ENCODE results near the gene CCR7. TPM values are rescaled to one million over a fixed set of nuclear protein-coding genes. Genes with fewer than 3 reads are reported as not detected.

Gene CCR7
- total RNA-seq, 1 donor from 2014 or later = not detected

- DNase-seq (ENCODE audit: low spot score) = peak; percentile 30
Measured at GRCh38 chr17:40516581-40517285, 48.5 kb downstream of the CCR7 start.

DNA sequence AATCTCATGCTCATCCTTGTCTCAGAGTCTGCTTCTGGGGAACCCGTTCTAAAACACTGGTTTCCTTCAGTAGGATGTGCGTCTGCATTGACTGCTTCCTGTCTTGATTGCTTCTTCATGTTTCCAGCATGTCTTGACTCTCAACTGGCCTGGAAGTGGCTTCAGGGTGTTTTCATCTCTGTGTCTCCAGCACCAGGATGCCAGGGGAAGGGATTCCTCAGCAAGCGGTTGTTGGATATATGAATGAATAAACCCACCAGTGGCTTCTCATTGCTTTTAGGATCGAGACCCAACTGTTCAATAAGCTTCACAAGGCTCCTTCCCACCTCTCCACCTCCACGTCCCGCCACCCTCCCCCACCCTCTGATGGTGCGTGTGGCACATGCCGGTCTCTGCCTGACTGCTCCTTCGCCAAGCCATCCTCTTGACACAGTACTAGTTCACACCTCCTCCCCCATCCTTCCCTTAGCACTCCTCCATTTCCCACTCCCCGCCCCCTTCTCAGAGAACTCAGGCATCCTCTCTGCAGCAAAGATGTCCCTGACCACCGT lies 49.7 kb downstream of the CCR7 start:
- no peak for DNase-seq (ENCODE audit: low spot score)

GRCh38 chr17:40515011-40515410 lies 50.3 kb downstream of the CCR7 start:
- DNase-seq (ENCODE audit: low spot score) = no peak

GRCh38 chr17:40514013-40514875 lies 51.0 kb downstream of the CCR7 start:
- no peak for DNase-seq (ENCODE audit: low spot score)

DNA sequence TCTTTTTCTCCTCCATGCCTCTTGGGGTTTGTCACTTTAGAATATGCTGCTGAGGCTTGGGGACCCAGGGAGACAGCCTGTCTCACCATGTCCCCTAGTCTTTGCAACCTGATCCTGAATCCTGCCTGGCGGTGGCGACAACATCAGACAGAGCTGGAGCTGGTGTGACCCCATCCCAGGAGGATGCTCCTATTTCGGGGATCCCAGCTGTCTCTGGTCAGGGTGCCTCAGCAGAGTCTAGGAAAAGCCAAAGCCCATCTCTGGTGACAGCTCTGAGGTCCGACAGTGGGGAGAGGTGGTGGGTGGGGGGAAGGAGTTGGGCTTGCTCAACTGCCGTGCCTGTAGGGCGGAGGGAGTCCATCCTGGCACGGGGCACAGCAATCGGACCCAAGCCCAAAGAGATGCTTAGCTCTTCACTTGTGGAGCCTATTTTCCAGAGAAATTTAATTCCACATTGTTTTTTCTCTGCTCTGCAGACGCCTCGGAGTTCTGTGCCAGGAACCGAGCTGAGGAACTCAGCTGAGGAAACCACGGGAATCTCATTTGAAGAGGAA lies 53.5 kb downstream of the CCR7 start:
- DNase-seq (ENCODE audit: low spot score) = no peak

DNA sequence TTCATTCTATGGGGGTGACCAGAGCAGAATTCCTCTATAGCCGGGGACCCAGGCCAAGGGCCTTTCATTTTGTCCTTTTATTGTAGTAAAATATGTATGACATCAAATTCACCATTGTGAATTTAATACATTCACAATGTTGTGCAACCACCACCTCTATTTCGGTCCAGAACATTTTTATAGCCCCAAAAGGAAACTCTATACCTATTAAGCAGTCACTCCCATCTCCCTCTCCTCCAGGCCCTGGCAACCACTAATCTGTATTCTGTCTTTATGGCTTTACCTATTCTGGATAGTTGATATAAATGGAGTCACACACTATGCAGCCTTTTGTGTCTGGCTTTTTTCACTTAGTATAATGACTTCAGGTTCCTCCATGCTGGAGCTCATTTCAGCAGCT lies 54.1 kb downstream of the CCR7 start:
- no peak for DNase-seq (ENCODE audit: low spot score)

- no peak for DNase-seq (ENCODE audit: low spot score)
Measured at GRCh38 chr17:40510328-40510648, 55.0 kb downstream of the CCR7 start.

DNA sequence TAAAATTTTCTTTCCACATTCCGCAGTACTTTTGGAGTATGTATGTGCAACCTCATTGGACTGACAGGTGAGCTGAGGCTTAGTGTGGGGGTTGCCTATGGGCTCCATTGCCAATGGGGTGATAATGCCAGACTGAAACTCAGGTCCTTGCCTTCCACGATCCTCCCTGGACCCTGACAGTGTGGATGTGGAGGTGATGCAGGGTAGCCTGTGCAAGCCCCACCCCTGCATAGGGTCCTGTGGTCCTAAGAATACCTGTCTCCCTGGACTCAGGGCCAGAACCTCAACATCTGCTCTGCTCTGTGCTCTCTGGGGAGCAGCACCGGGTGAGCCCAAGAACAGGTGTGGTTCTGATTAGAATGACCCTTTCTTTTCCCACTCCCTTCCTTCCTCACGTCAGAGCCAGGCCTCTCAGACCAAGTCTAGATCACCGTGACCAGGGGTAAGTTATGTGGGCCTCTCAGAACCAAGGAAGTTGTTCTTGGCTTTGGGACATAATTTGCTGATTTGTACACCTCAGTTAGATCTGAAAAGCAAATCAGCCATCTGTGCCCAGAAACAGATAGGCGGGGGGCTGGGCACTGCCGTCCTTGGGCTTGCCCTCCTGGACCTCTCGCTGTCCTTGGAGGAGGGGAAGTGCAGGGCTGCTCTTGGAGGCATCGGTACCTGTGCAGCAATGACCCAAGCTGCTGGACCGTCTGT lies 55.5 kb downstream of the CCR7 start:
- no peak for DNase-seq (ENCODE audit: low spot score)

- no peak for DNase-seq (ENCODE audit: low spot score)
Measured at GRCh38 chr17:40506786-40507185, 58.5 kb downstream of the CCR7 start.

Other genes with a start within 250 kb of the CCR7 start
- not detected for gene GJD3, start 200.7 kb downstream of the CCR7 start, total RNA-seq (ENCODE audit: insufficient read depth, low replicate concordance)
- gene TOP2A, start 147.6 kb downstream of the CCR7 start, total RNA-seq (ENCODE audit: insufficient read depth, low replicate concordance) = 11.8 TPM
- gene IGFBP4, start 122.0 kb downstream of the CCR7 start, total RNA-seq (ENCODE audit: insufficient read depth, low replicate concordance) = 55.4 TPM
- 7.0 TPM for gene TNS4, start 63.8 kb downstream of the CCR7 start, total RNA-seq (ENCODE audit: insufficient read depth, low replicate concordance)
- gene SMARCE1, start 82.3 kb upstream of the CCR7 start, total RNA-seq (ENCODE audit: insufficient read depth, low replicate concordance) = 146 TPM
- 3.4 TPM for gene KRT222, start 99.7 kb upstream of the CCR7 start, total RNA-seq (ENCODE audit: insufficient read depth, low replicate concordance)
- gene KRT24, start 138.3 kb upstream of the CCR7 start, total RNA-seq (ENCODE audit: insufficient read depth, low replicate concordance) = 6.3 TPM
- not detected for gene KRT25, start 189.9 kb upstream of the CCR7 start, total RNA-seq (ENCODE audit: insufficient read depth, low replicate concordance)
- gene KRT26, start 206.7 kb upstream of the CCR7 start, total RNA-seq (ENCODE audit: insufficient read depth, low replicate concordance) = 8.2 TPM
- gene KRT27, start 217.1 kb upstream of the CCR7 start, total RNA-seq (ENCODE audit: insufficient read depth, low replicate concordance) = not detected
- 3.6 TPM for gene KRT28, start 234.5 kb upstream of the CCR7 start, total RNA-seq (ENCODE audit: insufficient read depth, low replicate concordance)

Data from umbilical cord (tissue), 2 donors.